HG02884 (cell line): Measurements from ENCODE around the gene LSP1.
"Not testable (repeated sequence)": the region's sequence is repeated elsewhere in the genome, so short reads cannot be mapped to it uniquely, and the experiment has no call there.

Experiments
- ATAC-seq: cut with Tn5 transposase; IDR thresholded peaks from one replicate; pipeline ENCODE4 v1.9.1; 2021; ENCODE audit warnings: mild to moderate bottlenecking, moderate library complexity; ENCODE audit not compliant: unreplicated experiment

The LSP1 gene

DNA sequence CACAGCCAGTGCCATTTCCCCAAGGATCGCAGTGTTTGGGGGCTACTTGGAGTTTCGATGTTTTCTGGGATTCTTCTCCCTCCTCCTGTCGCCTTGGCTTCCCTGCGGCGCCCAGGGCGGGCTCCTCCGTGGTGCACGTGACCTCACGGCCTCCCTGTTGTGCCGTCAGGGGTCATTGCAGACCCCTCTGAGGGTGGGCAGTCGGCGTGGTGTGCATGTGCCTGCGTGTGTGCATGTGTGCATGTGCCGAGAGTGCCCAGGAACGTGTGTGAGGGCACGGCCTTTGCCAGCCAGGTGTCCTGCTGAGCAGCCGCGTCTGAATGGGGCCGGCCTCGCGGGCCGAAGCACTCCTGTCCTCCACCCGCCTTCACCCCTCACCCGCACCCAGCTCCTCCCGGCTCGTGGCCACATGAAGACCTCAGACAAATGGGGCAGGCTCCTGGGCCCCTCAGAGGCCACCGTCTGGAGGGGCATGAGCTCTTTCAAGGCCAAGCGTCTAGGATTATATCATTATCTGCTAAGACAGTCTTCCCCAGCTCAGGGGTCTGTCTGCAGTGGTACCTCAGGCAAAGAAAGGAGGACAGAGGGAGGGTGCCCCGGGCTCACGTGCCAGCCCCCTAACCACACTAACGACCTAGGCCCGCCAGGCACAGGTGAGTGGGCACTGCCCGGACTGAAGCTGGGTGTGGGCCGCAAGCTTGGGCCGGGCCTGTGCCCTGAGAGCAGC is 84.9 kb downstream of the LSP1 start:
- no peak for ATAC-seq

DNA sequence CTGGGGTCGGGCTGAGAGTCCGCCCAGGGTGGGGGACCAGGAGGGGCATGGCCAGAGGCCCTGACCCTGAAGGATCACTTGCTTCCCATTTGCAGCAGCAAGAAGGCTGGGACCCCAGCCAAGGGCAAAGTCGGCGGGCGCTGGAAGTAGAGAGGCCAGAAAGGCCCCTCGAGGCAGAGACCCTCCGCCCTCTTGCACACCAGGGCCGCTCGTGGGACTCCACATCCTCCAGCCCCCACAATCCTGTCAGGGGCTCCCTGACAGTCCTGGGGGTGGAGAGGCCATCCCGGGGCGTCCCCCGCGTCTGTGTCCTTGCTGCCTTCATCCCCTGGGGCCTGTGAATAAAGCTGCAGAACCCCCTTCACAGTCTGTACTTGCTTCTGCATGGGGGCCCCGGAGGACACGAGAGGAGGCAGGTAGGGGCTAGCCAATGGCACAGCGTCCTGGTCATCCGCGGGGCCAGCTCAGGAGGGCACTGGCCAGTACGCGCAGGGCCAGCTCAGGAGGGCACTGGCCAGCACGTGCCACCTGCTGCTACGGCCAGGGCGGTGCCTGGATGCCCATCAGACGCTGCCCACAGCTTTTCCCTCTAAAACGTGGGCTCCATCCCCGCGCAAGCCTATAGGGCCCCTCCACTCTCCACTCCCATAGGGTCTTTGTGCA is 85.6 kb downstream of the LSP1 start:
- ATAC-seq: no peak

- no peak for ATAC-seq
These were observed 86.2 kb downstream of the LSP1 start for GRCh38 chr11:1939006-1939625.

GRCh38 chr11:1939788-1940187 is 86.9 kb downstream of the LSP1 start:
- not testable (repeated sequence) for ATAC-seq
